Testis (tissue), 3 donors: ENCODE results near the gene PAPPA. TPM values are rescaled to one million over a fixed set of nuclear protein-coding genes. Genes with fewer than 3 reads are reported as not detected.

Experiments
- DNase-seq: peaks from one replicate; pipeline ENCODE4 v3.0.0-alpha.2; 2019
- H3K27ac ChIP-seq, 2 donors: fragments of 200-600 bp; sonication (generic); one replicate each; pipeline ENCODE4 v1.5.1; 2019
- H3K27me3 ChIP-seq: fragments of 200-600 bp; sonication (generic); one replicate; pipeline ENCODE4 v1.5.1; 2019
- H3K36me3 ChIP-seq: fragments of 200-600 bp; sonication (generic); one replicate; pipeline ENCODE4 v1.5.1; 2017; ENCODE audit warnings: low read depth; ENCODE audit errors: missing control alignments
- H3K4me1 ChIP-seq: fragments of 200-600 bp; sonication (generic); one replicate; pipeline ENCODE4 v1.5.1; 2019
- H3K4me3 ChIP-seq, 2 donors: fragments of 200-600 bp; sonication (generic); one replicate each; pipeline ENCODE4 v1.5.1; 2017 to 2019
- H3K9me3 ChIP-seq: fragments of 200-600 bp; sonication (generic); one replicate; pipeline ENCODE4 v1.5.1; 2017
- POLR2A ChIP-seq: fragments of 450-650 bp; IDR thresholded peaks from one replicate; pipeline ENCODE4 v1.6.1; 2017; ENCODE audit warnings: antibody characterized with exemption, mild to moderate bottlenecking, moderate library complexity
- WGBS, 2 donors: methylation state at CpG; one replicate each; pipeline ENCODE4 v1.1.5; 2018; 5-methylcytosine and 5-hydroxymethylcytosine counted together
- intact Hi-C: fragments of 100-400 bp; cut with DNase I; formaldehyde crosslinking; loops from one replicate; pipeline ENCODE4 v1.15.1; 2023; ENCODE audit warnings: low total_unique reads
- polyA plus RNA-seq: library from polyadenylated mRNA; stranded (reverse); fragments of 350-450 nt; fragmentation: Illumina TruSeq; extraction: RNeasy Lipid Tissue Mini Kit (QIAGEN cat#74804); gene quantifications from one replicate; pipeline ENCODE4 v1.2.3, GENCODE V29; 2014; ENCODE audit warnings: low read depth, low replicate concordance; ENCODE audit not compliant: insufficient read depth
- total RNA-seq, 2 donors: library from RNA; depleted of rRNA; stranded (reverse); fragments of >200 nt; gene quantifications; one replicate each; pipeline ENCODE4 v1.2.3, GENCODE V29; 2016
- TF ChIP-seq, protein P1 (sequence below), 3 experiments: fragments of 450-650 bp in 2 of 3; fragments of 200-600 bp in 1 of 3; sonication (generic) in 1 of 3; IDR thresholded peaks; one replicate each; pipeline ENCODE4 v1.5.1; 2016 to 2019; ENCODE audit warnings: antibody characterized with exemption in 3 of 3, mild to moderate bottlenecking in 2 of 3, moderate library complexity in 1 of 3

The PAPPA gene
- total and polyA plus RNA-seq, 3 donors from 2014 or later, result 1.9 to 5.1 (median 4.1) TPM

DNA sequence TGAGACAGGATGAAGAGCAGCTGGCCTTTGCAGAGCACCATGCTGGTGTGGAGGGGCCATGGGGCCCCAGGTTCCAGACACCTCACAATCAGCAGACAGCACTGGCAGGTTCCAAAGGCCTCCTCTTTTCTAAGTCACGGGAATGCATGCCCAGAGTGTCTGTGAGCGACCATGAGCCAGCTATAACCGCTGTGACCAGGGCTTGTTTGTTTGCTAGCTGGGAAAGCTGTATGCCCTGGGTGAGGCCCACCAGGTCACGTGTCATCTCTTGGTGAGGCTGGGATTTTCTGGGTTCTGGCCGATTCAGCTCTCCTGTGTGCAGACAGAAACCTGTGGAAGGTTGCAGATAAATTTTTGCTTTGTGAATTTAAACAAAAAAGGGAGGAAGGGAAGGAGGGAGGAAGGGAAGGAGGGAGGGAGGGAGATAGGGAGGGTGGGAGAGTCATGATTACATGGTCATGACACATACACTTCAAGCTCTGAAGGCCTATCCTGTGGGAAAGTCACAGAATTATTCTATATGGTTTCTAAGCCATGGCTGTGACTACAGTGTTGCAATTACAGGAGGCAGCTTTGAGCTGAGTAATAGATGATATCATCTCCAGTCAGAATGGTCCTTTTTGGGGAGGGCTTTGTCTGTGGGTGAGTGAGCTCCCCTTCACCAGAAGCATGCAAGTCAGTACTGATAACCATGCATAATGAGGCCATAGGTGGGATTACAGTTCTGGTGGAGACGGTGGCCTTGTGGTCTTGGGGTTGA lies 37.2 kb downstream of the PAPPA start:
- no peak for DNase-seq
- TF ChIP-seq, protein P1, sequence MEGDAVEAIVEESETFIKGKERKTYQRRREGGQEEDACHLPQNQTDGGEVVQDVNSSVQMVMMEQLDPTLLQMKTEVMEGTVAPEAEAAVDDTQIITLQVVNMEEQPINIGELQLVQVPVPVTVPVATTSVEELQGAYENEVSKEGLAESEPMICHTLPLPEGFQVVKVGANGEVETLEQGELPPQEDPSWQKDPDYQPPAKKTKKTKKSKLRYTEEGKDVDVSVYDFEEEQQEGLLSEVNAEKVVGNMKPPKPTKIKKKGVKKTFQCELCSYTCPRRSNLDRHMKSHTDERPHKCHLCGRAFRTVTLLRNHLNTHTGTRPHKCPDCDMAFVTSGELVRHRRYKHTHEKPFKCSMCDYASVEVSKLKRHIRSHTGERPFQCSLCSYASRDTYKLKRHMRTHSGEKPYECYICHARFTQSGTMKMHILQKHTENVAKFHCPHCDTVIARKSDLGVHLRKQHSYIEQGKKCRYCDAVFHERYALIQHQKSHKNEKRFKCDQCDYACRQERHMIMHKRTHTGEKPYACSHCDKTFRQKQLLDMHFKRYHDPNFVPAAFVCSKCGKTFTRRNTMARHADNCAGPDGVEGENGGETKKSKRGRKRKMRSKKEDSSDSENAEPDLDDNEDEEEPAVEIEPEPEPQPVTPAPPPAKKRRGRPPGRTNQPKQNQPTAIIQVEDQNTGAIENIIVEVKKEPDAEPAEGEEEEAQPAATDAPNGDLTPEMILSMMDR (IDR thresholded peaks at IDR 0.05), result no peak
- TF ChIP-seq POLR2A, result no peak

DNA sequence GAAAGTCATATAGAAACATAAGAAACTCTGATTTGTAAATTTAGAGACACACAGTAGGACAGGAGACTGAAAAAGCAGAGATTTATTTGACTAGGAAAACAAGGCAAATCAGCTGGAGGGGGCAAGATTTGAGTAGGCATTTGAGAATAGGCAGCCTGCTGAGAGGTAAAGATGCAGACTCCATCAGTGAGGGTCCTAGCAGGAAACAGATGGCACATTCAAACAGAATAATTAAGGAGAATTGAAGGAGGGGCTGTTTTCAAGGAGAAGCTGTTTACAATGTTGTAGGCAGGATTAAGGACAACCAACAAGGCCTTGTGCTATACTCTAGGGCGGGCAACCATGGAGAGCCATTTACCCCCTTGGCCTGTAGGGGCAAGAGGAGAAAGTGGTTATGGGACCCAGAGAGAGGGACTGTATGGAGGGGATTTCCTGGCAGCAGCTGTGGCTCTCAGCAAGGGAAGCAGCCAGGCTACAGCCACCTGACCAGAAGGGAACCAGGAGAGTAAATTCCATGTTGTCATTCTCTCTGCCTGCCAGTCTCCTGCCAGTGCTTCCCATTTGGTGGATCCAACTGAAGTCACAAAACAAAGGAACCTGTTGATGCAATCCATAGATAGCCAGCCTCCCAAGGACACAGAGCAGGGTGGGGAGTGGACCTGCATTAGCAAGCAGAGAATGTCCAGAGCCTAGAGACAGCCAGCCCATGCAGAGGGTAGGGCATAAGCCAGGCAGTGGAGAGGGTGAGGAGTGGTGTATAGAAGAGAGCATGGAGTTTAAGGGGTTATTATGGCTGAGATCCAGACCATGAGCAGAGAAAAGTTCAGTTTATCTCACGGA lies 38.2 kb downstream of the PAPPA start:
- no peak overlapping the region for H3K27ac ChIP-seq
- H3K36me3 ChIP-seq, result no peaks in the 10 kb centered on the region
- 83 to 90% methylated on average over 2 of the region's 2 CpGs for WGBS, 2 donors
- H3K4me1 ChIP-seq, result no peaks in the 10 kb centered on the region
- DNase-seq, result no peak
- H3K27me3 ChIP-seq, result no peaks in the 10 kb centered on the region
- intact Hi-C loops, result no loop called here
- H3K4me3 ChIP-seq, result no peak overlapping the region
- H3K9me3 ChIP-seq, result no peaks in the 10 kb centered on the region
- TF ChIP-seq POLR2A, result no peak
- TF ChIP-seq, protein P1 (IDR thresholded peaks at IDR 0.05), result no peak

More for the DNA sequence above, 37.2 kb downstream of the PAPPA start:
- Histone ChIP-seq H3K27ac (no peak overlapping the region), H3K36me3 (no peaks in the 10 kb centered on the region), H3K4me3 (no peak overlapping the region), H3K9me3 (no peaks in the 10 kb centered on the region), H3K27me3 (no peaks in the 10 kb centered on the region), H3K4me1 (no peaks in the 10 kb centered on the region)
- 80 to 85% methylated on average over 6 of the region's 6 CpGs for WGBS, 2 donors
- intact Hi-C loops, result no loop called here

DNA sequence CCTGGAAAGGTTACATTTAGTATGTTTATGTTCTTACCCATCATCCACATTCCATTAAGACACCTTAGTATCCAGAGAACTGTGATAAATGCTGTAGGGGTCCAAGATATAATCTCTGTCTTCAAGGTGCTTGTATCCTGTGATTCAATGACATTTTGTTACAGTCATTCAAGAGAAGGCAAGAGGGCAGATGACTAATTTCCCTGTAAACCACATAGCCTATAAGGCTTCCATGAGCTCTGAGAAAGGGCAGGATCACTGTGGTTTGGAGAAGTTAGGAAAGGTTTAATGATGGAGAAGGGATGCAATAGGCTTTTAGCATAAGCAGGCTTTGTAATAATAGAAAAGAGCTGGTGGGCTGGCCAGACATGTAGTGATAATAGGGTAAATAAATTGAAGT lies 40.0 kb downstream of the PAPPA start:
- TF ChIP-seq, protein P1 (IDR thresholded peaks at IDR 0.05), result no peak
- TF ChIP-seq POLR2A, result no peak
- Histone ChIP-seq H3K36me3 (no peaks in the 10 kb centered on the region), H3K4me3 (no peak overlapping the region), H3K27me3 (no peaks in the 10 kb centered on the region), H3K9me3 (no peaks in the 10 kb centered on the region), H3K27ac (no peak overlapping the region), H3K4me1 (no peaks in the 10 kb centered on the region)
- intact Hi-C loops, result no loop called here
- DNase-seq, result no peak

DNA sequence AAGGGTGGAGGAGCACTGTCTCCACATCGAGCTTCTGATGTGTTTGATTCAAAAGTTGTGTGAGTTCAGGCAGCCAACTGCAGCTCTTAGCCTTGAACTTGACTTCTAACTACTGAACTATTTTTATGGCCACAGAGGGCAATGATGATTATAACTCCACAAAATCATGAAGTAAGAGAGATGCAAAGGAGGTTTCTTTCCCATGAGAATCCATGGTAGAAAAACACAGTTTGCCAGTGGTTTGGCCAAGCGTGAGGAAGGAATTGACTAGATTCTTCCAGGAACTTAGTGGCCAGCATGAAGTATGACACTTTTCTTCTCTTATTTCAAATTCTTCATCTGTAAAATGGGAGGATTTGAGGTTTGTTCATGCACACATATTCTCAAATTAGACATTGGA lies 43.2 kb downstream of the PAPPA start:
- intact Hi-C loops, result no loop called here
- Histone ChIP-seq H3K4me3 (no peak overlapping the region), H3K27me3 (no peaks in the 10 kb centered on the region), H3K9me3 (no peaks in the 10 kb centered on the region), H3K36me3 (no peaks in the 10 kb centered on the region), H3K27ac (no peak overlapping the region), H3K4me1 (no peaks in the 10 kb centered on the region)
- WGBS, 2 donors, result 66 to 71% methylated on average over 2 of the region's 2 CpGs
- no peak for DNase-seq
- TF ChIP-seq, protein P1 (IDR thresholded peaks at IDR 0.05), result no peak
- no peak for TF ChIP-seq POLR2A
